ENCODE results near the gene PRPF31.

Gene PRPF31

DNA sequence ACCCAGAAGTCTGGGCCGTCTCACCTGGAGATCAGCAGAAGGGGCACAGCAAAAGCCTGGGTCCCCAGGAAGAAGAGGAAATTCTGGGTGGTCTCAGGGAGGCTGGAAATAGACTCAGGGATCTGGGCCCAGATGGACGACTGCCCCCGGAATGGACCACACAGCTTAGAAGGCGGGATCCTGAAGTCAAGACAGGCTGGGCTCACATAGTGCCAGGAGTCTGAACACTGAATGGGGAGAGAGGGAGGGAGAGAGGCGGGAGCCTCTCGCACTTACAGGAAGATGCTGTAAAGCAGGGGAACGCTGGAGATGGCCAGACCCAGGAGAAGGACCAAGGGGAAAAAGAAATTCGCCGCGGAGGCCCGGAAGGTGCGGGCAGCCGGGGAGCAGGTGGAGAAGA lies 45.3 kb downstream of the PRPF31 start:
- no peak for DNase-seq (ENCODE audit: low read depth in 1 of 2, low spot score in 1 of 2)
- H3K27me3 ChIP-seq (ENCODE audit: insufficient read depth, poor library complexity, severe bottlenecking) = peaks cover 2% of the 10 kb centered on the region
- TF ChIP-seq, protein P1, sequence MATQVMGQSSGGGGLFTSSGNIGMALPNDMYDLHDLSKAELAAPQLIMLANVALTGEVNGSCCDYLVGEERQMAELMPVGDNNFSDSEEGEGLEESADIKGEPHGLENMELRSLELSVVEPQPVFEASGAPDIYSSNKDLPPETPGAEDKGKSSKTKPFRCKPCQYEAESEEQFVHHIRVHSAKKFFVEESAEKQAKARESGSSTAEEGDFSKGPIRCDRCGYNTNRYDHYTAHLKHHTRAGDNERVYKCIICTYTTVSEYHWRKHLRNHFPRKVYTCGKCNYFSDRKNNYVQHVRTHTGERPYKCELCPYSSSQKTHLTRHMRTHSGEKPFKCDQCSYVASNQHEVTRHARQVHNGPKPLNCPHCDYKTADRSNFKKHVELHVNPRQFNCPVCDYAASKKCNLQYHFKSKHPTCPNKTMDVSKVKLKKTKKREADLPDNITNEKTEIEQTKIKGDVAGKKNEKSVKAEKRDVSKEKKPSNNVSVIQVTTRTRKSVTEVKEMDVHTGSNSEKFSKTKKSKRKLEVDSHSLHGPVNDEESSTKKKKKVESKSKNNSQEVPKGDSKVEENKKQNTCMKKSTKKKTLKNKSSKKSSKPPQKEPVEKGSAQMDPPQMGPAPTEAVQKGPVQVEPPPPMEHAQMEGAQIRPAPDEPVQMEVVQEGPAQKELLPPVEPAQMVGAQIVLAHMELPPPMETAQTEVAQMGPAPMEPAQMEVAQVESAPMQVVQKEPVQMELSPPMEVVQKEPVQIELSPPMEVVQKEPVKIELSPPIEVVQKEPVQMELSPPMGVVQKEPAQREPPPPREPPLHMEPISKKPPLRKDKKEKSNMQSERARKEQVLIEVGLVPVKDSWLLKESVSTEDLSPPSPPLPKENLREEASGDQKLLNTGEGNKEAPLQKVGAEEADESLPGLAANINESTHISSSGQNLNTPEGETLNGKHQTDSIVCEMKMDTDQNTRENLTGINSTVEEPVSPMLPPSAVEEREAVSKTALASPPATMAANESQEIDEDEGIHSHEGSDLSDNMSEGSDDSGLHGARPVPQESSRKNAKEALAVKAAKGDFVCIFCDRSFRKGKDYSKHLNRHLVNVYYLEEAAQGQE (IDR thresholded peaks at IDR 0.05; ENCODE audit: insufficient replicate concordance, low read depth) = no peak
- TF ChIP-seq GABPA (IDR thresholded peaks at IDR 0.05; ENCODE audit: low read depth) = no peak
- TF ChIP-seq SPI1 (IDR thresholded peaks at IDR 0.05; ENCODE audit: borderline replicate concordance, low read depth) = no peak
- TF ChIP-seq, protein P2, sequence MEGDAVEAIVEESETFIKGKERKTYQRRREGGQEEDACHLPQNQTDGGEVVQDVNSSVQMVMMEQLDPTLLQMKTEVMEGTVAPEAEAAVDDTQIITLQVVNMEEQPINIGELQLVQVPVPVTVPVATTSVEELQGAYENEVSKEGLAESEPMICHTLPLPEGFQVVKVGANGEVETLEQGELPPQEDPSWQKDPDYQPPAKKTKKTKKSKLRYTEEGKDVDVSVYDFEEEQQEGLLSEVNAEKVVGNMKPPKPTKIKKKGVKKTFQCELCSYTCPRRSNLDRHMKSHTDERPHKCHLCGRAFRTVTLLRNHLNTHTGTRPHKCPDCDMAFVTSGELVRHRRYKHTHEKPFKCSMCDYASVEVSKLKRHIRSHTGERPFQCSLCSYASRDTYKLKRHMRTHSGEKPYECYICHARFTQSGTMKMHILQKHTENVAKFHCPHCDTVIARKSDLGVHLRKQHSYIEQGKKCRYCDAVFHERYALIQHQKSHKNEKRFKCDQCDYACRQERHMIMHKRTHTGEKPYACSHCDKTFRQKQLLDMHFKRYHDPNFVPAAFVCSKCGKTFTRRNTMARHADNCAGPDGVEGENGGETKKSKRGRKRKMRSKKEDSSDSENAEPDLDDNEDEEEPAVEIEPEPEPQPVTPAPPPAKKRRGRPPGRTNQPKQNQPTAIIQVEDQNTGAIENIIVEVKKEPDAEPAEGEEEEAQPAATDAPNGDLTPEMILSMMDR (IDR thresholded peaks at IDR 0.05; ENCODE audit: insufficient read depth, low read length) = no peak
- TF ChIP-seq POLR2AphosphoS5 (IDR thresholded peaks at IDR 0.05; ENCODE audit: low read depth) = no peak
- H3K4me3 ChIP-seq (replicated peaks; ENCODE audit: insufficient read depth, low read length) = peak overlapping the region; percentile 52
- peak overlapping the region; percentile 90 for H3K27ac ChIP-seq (replicated peaks)

DNA sequence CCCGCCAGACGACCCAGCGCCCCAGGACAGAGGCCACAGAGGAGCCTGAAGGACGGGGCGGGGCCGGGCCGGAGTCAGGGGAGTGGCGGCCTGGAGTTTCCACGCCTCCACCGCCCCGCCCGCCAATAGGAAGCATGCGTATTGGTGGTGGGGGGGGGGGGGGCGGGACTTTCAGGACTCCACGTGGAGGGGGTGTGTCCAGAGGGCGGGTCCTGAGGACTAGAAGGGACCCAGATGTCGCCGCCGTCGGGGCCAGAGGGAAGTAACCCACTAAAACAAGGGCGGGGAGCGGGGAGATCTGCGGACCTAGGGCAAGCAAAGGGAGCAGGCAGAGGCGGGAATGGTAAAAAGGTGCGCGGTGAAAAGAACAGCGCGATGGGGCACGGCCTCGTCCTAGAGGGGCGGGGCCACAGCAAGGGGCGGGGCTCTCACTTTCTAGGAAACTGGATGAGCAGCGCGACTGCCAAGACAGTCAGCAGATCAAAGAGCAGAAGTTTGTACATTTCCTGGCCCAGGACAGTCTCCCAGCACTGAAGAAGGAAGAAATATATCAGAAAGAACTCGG lies 46.8 kb downstream of the PRPF31 start:
- peaks cover 2% of the 10 kb centered on the region for H3K27me3 ChIP-seq (ENCODE audit: insufficient read depth, poor library complexity, severe bottlenecking)
- TF ChIP-seq, protein P2 (IDR thresholded peaks at IDR 0.05; ENCODE audit: insufficient read depth, low read length) = no peak
- peak; percentile 30; the same call in 1 of the 2 replicates for TF ChIP-seq POLR2AphosphoS5 (IDR thresholded peaks at IDR 0.05; ENCODE audit: low read depth)
- DNase-seq (ENCODE audit: low read depth in 1 of 2, low spot score in 1 of 2) = peak; percentile 94 to 95
- 0 out of 2 replicates have a peak overlapping the region, but pooled peaks have one; percentile 13 for H3K27ac ChIP-seq (replicated peaks)
- H3K4me3 ChIP-seq (replicated peaks; ENCODE audit: insufficient read depth, low read length) = peak overlapping the region; percentile 50

DNA sequence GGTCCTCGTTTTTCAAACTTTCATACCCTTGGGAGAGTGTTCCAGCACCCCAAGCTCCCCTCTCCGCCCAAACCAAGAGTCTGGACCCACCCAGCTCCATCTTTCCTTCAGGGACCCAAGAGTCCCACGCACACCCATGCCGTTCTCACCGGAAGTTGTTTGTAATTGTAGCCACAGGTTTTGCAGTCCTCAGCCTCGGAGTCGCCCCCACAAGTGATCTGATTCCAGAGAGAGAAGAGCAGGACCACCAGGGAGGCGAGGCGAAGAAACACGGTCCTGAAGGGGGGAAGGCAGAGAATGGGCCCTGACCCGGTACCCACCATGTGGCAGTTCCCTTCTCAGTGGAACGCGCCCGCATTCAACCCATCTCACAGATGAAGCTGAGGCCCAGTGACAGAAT lies 47.3 kb downstream of the PRPF31 start:
- DNase-seq (ENCODE audit: low read depth in 1 of 2, low spot score in 1 of 2) = no peak
- Histone ChIP-seq H3K4me3 (replicated peaks; ENCODE audit: insufficient read depth, low read length) (peak overlapping the region; percentile 50), H3K27ac (replicated peaks) (0 out of 2 replicates have a peak overlapping the region, but pooled peaks have one; percentile 13), H3K27me3 (ENCODE audit: insufficient read depth, poor library complexity, severe bottlenecking) (peaks cover 2% of the 10 kb centered on the region)
- TF ChIP-seq GABPA (IDR thresholded peaks at IDR 0.05; ENCODE audit: low read depth) (no peak), SPI1 (IDR thresholded peaks at IDR 0.05; ENCODE audit: borderline replicate concordance, low read depth) (no peak), POLR2AphosphoS5 (IDR thresholded peaks at IDR 0.05; ENCODE audit: low read depth) (no peak)
- TF ChIP-seq, protein P2 (IDR thresholded peaks at IDR 0.05; ENCODE audit: insufficient read depth, low read length) = no peak
- TF ChIP-seq, protein P1 (IDR thresholded peaks at IDR 0.05; ENCODE audit: insufficient replicate concordance, low read depth) = no peak

Measured in HL-60 (cell line).